Measurements from ENCODE around the gene KCNA10. TPM values are rescaled to one million over a fixed set of nuclear protein-coding genes. Genes with fewer than 3 reads are reported as not detected.

Gene KCNA10
- total and polyA plus RNA-seq, 4 donors = not detected

DNA sequence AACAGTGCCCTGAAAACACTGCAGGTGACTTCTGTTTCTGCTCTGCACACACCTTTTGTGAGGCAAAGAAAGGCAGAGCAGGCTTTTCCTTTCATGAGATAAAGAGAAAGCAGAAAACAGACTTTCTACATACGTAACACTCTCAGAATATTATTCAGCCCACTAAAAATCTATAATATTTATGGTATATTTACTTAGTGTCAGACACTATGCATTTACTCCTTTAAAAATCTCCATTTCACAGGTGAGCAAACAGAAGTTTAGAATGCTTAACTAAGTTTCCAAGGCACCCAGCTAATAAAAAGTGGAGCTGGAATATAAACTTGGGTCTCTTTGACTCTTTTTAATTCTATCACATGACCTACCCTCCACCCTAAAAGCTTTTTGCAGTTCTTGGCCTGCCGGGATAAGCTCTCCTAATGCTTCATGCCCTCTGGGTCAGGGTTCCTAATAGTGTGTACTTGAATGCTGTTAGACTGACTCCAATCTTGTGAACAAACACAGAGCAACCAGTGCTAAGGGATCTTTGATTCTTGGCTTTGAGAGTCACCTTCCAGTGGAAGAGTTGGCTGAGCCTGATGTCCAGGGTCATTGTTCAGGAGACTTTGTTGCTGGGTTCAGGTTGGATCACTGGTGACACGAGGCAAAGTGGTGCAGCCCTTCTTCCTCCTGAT is 40.9 kb downstream of the KCNA10 start:
- TF ChIP-seq CTCF (IDR thresholded peaks at IDR 0.05; ENCODE audit: control extremely low read depth, extremely low read depth) = no peak
- Histone ChIP-seq H3K27me3 (ENCODE audit: control insufficient read depth in 3 of 3, insufficient read depth in 3 of 3, low read length in 2 of 3) (no peaks in the 10 kb centered on the region), H3K9me3 (ENCODE audit: control insufficient read depth in 4 of 4, insufficient read depth in 3 of 4, low read length in 3 of 4) (no peaks in the 10 kb centered on the region), H3K27ac (ENCODE audit: low read depth in 1 of 2, low read length in 1 of 2) (no peak overlapping the region), H3K4me3 (no peak overlapping the region), H3K36me3 (ENCODE audit: control insufficient read depth in 4 of 4, insufficient read depth in 4 of 4, low read length in 4 of 4) (no peaks in the 10 kb centered on the region), H3K9ac (ENCODE audit: insufficient read depth in 1 of 2, low read length in 2 of 2) (no peak overlapping the region), H3K4me1 (ENCODE audit: control insufficient read depth in 5 of 5, insufficient read depth in 5 of 5, low read length in 5 of 5) (peaks cover 0 to 16% (median 3%) of the 10 kb centered on the region in 5 donors)
- ATAC-seq (ENCODE audit: insufficient read depth, low FRiP score) (no peak), DNase-seq (no peak)
- WGBS, 2 donors = 76 to 90% methylated on average over 3 of the region's 3 CpGs

GRCh38 chr1:110477445-110477957 is 41.5 kb downstream of the KCNA10 start:
- Histone ChIP-seq H3K4me1 (ENCODE audit: control insufficient read depth in 5 of 5, insufficient read depth in 5 of 5, low read length in 5 of 5) (peaks cover 0 to 16% (median 0%) of the 10 kb centered on the region in 5 donors), H3K9ac (ENCODE audit: insufficient read depth in 1 of 2, low read length in 2 of 2) (no peak overlapping the region), H3K27me3 (ENCODE audit: control insufficient read depth in 3 of 3, insufficient read depth in 3 of 3, low read length in 2 of 3) (no peaks in the 10 kb centered on the region), H3K9me3 (ENCODE audit: control insufficient read depth in 4 of 4, insufficient read depth in 3 of 4, low read length in 3 of 4) (no peaks in the 10 kb centered on the region), H3K36me3 (ENCODE audit: control insufficient read depth in 4 of 4, insufficient read depth in 4 of 4, low read length in 4 of 4) (no peaks in the 10 kb centered on the region), H3K27ac (ENCODE audit: low read depth in 1 of 2, low read length in 1 of 2) (no peak overlapping the region), H3K4me3 (no peak overlapping the region)
- WGBS, 2 donors = 75 to 86% methylated on average over 3 of the region's 3 CpGs
- ATAC-seq (ENCODE audit: insufficient read depth, low FRiP score) (no peak), DNase-seq (no peak)
- TF ChIP-seq CTCF (IDR thresholded peaks at IDR 0.05; ENCODE audit: control extremely low read depth, extremely low read depth) = no peak

GRCh38 chr1:110477041-110477440 is 41.9 kb downstream of the KCNA10 start:
- peak; percentile 64 for ATAC-seq (ENCODE audit: insufficient read depth, low FRiP score)

More at GRCh38 chr1:110477041-110477440, 41.9 kb downstream of the KCNA10 start:
- TF ChIP-seq CTCF (IDR thresholded peaks at IDR 0.05; ENCODE audit: control extremely low read depth, extremely low read depth) = no peak
- DNase-seq = no peak
- Histone ChIP-seq H3K27ac (ENCODE audit: low read depth in 1 of 2, low read length in 1 of 2) (no peak overlapping the region), H3K36me3 (ENCODE audit: control insufficient read depth in 4 of 4, insufficient read depth in 4 of 4, low read length in 4 of 4) (no peaks in the 10 kb centered on the region), H3K4me3 (no peak overlapping the region), H3K9me3 (ENCODE audit: control insufficient read depth in 4 of 4, insufficient read depth in 3 of 4, low read length in 3 of 4) (no peaks in the 10 kb centered on the region), H3K4me1 (ENCODE audit: control insufficient read depth in 5 of 5, insufficient read depth in 5 of 5, low read length in 5 of 5) (peaks cover 0 to 16% (median 0%) of the 10 kb centered on the region in 5 donors), H3K27me3 (ENCODE audit: control insufficient read depth in 3 of 3, insufficient read depth in 3 of 3, low read length in 2 of 3) (no peaks in the 10 kb centered on the region), H3K9ac (ENCODE audit: insufficient read depth in 1 of 2, low read length in 2 of 2) (no peak overlapping the region)
- 90 to 97% methylated on average over 2 of the region's 2 CpGs for WGBS, 2 donors
